Measurements from ENCODE around the gene NPW. TPM values are rescaled to one million over a fixed set of nuclear protein-coding genes. Genes with fewer than 3 reads are reported as not detected.
A peak's percentile ranks its signal among the peaks of the same experiment; 100 is the strongest.

NPW gene
- total and polyA plus RNA-seq, 2 experiments from 2014 or later, result 3.0 TPM; not detected in 1

DNA sequence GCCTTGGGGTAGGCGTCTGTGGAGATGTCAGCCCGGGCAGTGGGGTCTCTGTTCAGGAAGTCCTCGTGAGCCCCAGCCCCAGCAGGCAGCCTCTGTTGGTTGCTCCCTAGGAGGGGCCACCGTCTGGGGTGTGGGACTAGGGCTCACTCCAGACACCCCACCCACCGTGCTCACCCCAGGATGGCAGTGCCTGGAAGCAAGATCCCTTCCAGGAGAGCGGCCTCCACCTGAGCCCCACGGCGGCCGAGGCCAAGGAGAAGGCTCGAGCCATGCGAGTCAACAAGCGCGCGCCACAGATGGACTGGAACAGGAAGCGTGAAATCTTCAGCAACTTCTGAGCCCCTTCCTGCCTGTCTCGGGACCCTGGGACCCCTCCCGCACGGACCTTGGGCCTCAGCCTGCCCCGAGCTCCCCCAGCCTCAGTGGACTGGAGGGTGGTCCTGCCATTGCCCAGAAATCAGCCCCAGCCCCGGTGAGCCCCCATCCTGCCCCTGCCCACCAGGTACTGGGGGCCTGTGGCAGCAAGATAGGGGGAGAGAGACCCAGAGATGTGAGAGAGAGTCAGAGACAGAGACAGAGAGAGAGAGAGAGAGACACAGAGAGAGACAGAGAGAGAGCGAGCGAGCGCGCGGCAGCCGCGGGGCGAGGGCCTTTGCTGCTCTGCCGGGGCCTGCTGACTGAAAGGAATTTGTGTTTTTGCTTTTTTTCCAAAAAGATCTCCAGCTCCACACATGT is 18.2 kb downstream of the NPW start:
- Histone ChIP-seq H3K36me3 (ENCODE audit: low read depth) (no peaks in the 10 kb centered on the region), H3K79me2 (ENCODE audit: insufficient read depth) (peaks cover 12% of the 10 kb centered on the region; the same call in 1 of the 2 replicates), H3K9me3 (ENCODE audit: low read depth) (no peaks in the 10 kb centered on the region), H3K4me1 (ENCODE audit: insufficient read depth) (peaks cover 30% of the 10 kb centered on the region), H3F3A (ENCODE audit: insufficient read depth) (no peaks in the 10 kb centered on the region), H3K9ac (no peak overlapping the region), H3K27ac (no peak overlapping the region), H4K20me1 (ENCODE audit: insufficient read depth) (no peaks in the 10 kb centered on the region), H3K27me3 (replicated peaks; ENCODE audit: insufficient read depth) (no peaks in the 10 kb centered on the region), H3K4me2 (ENCODE audit: unreplicated experiment) (no peak overlapping the region), H3K4me3 (no peak overlapping the region), H2AFZ (no peak overlapping the region), H3K9me2 (ENCODE audit: insufficient read depth) (no peaks in the 10 kb centered on the region)
- in situ Hi-C loops (cut with MboI), result no loop called here
- TF ChIP-seq EZH2 (IDR thresholded peaks at IDR 0.05; ENCODE audit: insufficient read depth, poor library complexity, severe bottlenecking), result no peak
- no peak for TF ChIP-seq EZH2phosphoT487 (IDR thresholded peaks at IDR 0.05; ENCODE audit: insufficient read depth, low read depth)
- no peak for DNase-seq
- 80 to 87% methylated on average over 22 to 25 of the region's 29 CpGs for WGBS, 2 experiments (ENCODE audit: low coverage in 1 of 2, low lambda C conversion rate in 2 of 2, missing lambda C conversion rate in 2 of 2)

DNA sequence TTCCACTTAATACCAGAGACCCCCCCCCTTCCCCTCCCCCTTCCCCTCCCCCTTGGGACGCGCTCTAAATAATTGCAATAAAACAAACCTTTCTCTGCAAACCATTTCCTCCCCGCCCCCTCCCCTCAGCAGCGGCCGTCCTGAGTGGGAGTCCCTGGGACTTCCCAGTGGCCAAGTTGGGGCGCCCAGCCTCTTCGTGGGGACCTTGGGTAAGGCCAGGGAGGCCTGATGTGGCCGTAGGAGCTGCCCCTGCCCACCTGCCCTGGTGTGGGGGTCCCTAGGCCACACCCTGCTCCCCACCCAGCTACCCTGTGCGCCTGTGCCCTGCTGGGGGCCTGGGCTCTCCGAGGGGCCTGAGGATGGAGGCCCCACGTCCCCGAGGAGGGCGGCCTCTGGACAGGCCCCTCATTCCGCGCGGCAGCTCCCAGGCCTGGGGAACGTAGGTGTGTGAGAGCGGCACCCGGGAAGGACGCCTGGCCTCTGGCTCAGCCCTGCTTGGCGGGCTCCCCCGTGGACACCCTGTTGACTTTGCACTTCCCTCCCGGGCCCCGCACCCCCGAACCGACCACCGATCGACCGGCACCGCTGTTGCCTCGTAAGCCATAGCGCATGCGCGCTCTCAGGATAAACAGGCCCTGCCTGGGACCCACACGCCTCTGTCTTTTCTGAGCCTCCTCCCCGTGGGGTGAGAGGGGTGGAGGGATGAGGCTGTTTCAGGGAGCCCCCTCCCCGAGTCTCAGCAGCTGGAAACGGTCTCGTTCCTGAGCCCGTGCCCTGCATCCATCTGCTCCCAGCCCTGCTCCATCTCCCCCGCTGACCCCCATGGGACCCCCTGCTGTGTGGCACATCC is 19.0 kb downstream of the NPW start:
- no peak for TF ChIP-seq EZH2 (IDR thresholded peaks at IDR 0.05; ENCODE audit: insufficient read depth, poor library complexity, severe bottlenecking)
- TF ChIP-seq EZH2phosphoT487 (IDR thresholded peaks at IDR 0.05; ENCODE audit: insufficient read depth, low read depth), result no peak
- Histone ChIP-seq H4K20me1 (ENCODE audit: insufficient read depth) (no peaks in the 10 kb centered on the region), H3F3A (ENCODE audit: insufficient read depth) (no peaks in the 10 kb centered on the region), H3K9me2 (ENCODE audit: insufficient read depth) (no peaks in the 10 kb centered on the region), H3K4me1 (ENCODE audit: insufficient read depth) (peaks cover 23% of the 10 kb centered on the region), H2AFZ (no peak overlapping the region), H3K27ac (no peak overlapping the region), H3K9ac (peak overlapping the region; percentile 59), H3K9me3 (ENCODE audit: low read depth) (no peaks in the 10 kb centered on the region), H3K36me3 (ENCODE audit: low read depth) (no peaks in the 10 kb centered on the region), H3K27me3 (replicated peaks; ENCODE audit: insufficient read depth) (no peaks in the 10 kb centered on the region), H3K79me2 (ENCODE audit: insufficient read depth) (peaks cover 12% of the 10 kb centered on the region; the same call in 1 of the 2 replicates), H3K4me2 (ENCODE audit: unreplicated experiment) (no peak overlapping the region), H3K4me3 (no peak overlapping the region)
- in situ Hi-C loops (cut with MboI), result no loop called here
- no peak for DNase-seq
- WGBS, 2 experiments (ENCODE audit: low coverage in 1 of 2, low lambda C conversion rate in 2 of 2, missing lambda C conversion rate in 2 of 2), result 87 to 91% methylated on average over 22 to 40 of the region's 41 CpGs

- Histone ChIP-seq H3K4me2 (ENCODE audit: unreplicated experiment) (peak overlapping the region; percentile 8), H3K79me2 (ENCODE audit: insufficient read depth) (peaks cover 12% of the 10 kb centered on the region; the same call in 1 of the 2 replicates), H3K9me3 (ENCODE audit: low read depth) (no peaks in the 10 kb centered on the region), H4K20me1 (ENCODE audit: insufficient read depth) (no peaks in the 10 kb centered on the region), H3K9ac (peak overlapping the region; percentile 59), H3K4me3 (no peak overlapping the region), H3K36me3 (ENCODE audit: low read depth) (no peaks in the 10 kb centered on the region), H3K27me3 (replicated peaks; ENCODE audit: insufficient read depth) (no peaks in the 10 kb centered on the region), H3F3A (ENCODE audit: insufficient read depth) (no peaks in the 10 kb centered on the region), H2AFZ (no peak overlapping the region), H3K4me1 (ENCODE audit: insufficient read depth) (peaks cover 19% of the 10 kb centered on the region), H3K27ac (0 out of 2 replicates have a peak overlapping the region, but pooled peaks have one; percentile 23), H3K9me2 (ENCODE audit: insufficient read depth) (no peaks in the 10 kb centered on the region)
- no peak for TF ChIP-seq EZH2phosphoT487 (IDR thresholded peaks at IDR 0.05; ENCODE audit: insufficient read depth, low read depth)
- WGBS, 2 experiments (ENCODE audit: low coverage in 1 of 2, low lambda C conversion rate in 2 of 2, missing lambda C conversion rate in 2 of 2), result 41 to 46% methylated on average over 26 to 29 of the region's 29 CpGs
- in situ Hi-C loops (cut with MboI), result no loop called here
- DNase-seq, result peak; percentile 84
Measured at GRCh38 chr16:2039274-2040031, 19.9 kb downstream of the NPW start.

All from GM23248 (cell line).